ENCODE data around the gene CRB3.
"Not testable (repeated sequence)": the region's sequence is repeated elsewhere in the genome, so short reads cannot be mapped to it uniquely, and the experiment has no call there.

Gene CRB3

GRCh38 chr19:6498294-6499036 is 34.4 kb downstream of the CRB3 start:
- no peak for DNase-seq

GRCh38 chr19:6499052-6499790 is 35.1 kb downstream of the CRB3 start:
- DNase-seq: no peak

GRCh38 chr19:6500837-6501739 is 37.0 kb downstream of the CRB3 start:
- no peak for DNase-seq

- DNase-seq: no peak
Observed at GRCh38 chr19:6501740-6502648, 37.9 kb downstream of the CRB3 start, which contains the start of gene TUBB4A. Gene TUBB4A, minus strand, starts transcription at chr19:6502309. Its CDS starts 97 bp downstream, at chr19:6502212.

- DNase-seq: no peak
Observed at GRCh38 chr19:6503407-6504201, 39.5 kb downstream of the CRB3 start.

GRCh38 chr19:6508028-6508771 is 44.1 kb downstream of the CRB3 start:
- not testable (repeated sequence) for DNase-seq

GRCh38 chr19:6509118-6509971 is 45.3 kb downstream of the CRB3 start:
- no peak for DNase-seq

- no peak for DNase-seq
Observed at GRCh38 chr19:6510618-6511017, 46.5 kb downstream of the CRB3 start.

GRCh38 chr19:6514089-6514488 is 50.0 kb downstream of the CRB3 start:
- DNase-seq: no peak

- DNase-seq: no peak
Observed at GRCh38 chr19:6514926-6515544, 51.0 kb downstream of the CRB3 start.

GRCh38 chr19:6516018-6516658 is 52.1 kb downstream of the CRB3 start:
- peak; percentile 89 for DNase-seq

Data from HCEC 1CT (cell line).